Measurements from ENCODE around the gene EPB41L4A.
"Not testable (repeated sequence)": the region's sequence is repeated elsewhere in the genome, so short reads cannot be mapped to it uniquely, and the experiment has no call there.

EPB41L4A gene

GRCh38 chr5:112245656-112246055 lies 173.4 kb downstream of the EPB41L4A start:
- no peak for DNase-seq

GRCh38 chr5:112239996-112240395 lies 179.1 kb downstream of the EPB41L4A start:
- DNase-seq = no peak

- no peak for DNase-seq
Observed at GRCh38 chr5:112238473-112238872, 180.6 kb downstream of the EPB41L4A start.

- DNase-seq = no peak
Observed at GRCh38 chr5:112237456-112237855, 181.6 kb downstream of the EPB41L4A start.

GRCh38 chr5:112234000-112234399 lies 185.1 kb downstream of the EPB41L4A start:
- no peak for DNase-seq

- no peak for DNase-seq
Observed at GRCh38 chr5:112232667-112233066, 186.4 kb downstream of the EPB41L4A start.

- no peak for DNase-seq
Observed at GRCh38 chr5:112230606-112231005, 188.5 kb downstream of the EPB41L4A start.

- DNase-seq = peak; percentile 72
Observed at GRCh38 chr5:112228667-112229066, 190.4 kb downstream of the EPB41L4A start.

- no peak for DNase-seq
Observed at GRCh38 chr5:112227911-112228631, 191.0 kb downstream of the EPB41L4A start.

- DNase-seq = no peak
Observed at GRCh38 chr5:112226215-112226614, 192.9 kb downstream of the EPB41L4A start.

GRCh38 chr5:112222997-112223396 lies 196.1 kb downstream of the EPB41L4A start:
- not testable (repeated sequence) for DNase-seq

GRCh38 chr5:112221128-112221527 lies 197.9 kb downstream of the EPB41L4A start:
- no peak for DNase-seq

GRCh38 chr5:112219000-112219399 lies 200.1 kb downstream of the EPB41L4A start:
- no peak for DNase-seq

GRCh38 chr5:112217843-112218579 lies 201.1 kb downstream of the EPB41L4A start:
- DNase-seq = no peak

- no peak for DNase-seq
Observed at GRCh38 chr5:112216140-112216539, 202.9 kb downstream of the EPB41L4A start.

- no peak for DNase-seq
Observed at GRCh38 chr5:112210430-112211005, 208.6 kb downstream of the EPB41L4A start.

- peak; percentile 46 for DNase-seq
Observed at GRCh38 chr5:112208699-112209615, 210.1 kb downstream of the EPB41L4A start.

- DNase-seq = not testable (repeated sequence)
Observed at GRCh38 chr5:112208195-112208594, 210.9 kb downstream of the EPB41L4A start.

GRCh38 chr5:112205846-112206245 lies 213.2 kb downstream of the EPB41L4A start:
- DNase-seq = no peak

- DNase-seq = no peak
Observed at GRCh38 chr5:112203229-112203628, 215.8 kb downstream of the EPB41L4A start.

- no peak for DNase-seq
Observed at GRCh38 chr5:112202694-112203093, 216.4 kb downstream of the EPB41L4A start.

GRCh38 chr5:112201141-112201540 lies 217.9 kb downstream of the EPB41L4A start:
- DNase-seq = no peak

- no peak for DNase-seq
Observed at GRCh38 chr5:112200131-112200530, 218.9 kb downstream of the EPB41L4A start.
